ENCODE measurements around the gene TRMT13. TPM values are rescaled to one million over a fixed set of nuclear protein-coding genes. Genes with fewer than 3 reads are reported as not detected.
A peak's percentile ranks its signal among the peaks of the same experiment; 100 is the strongest.

The TRMT13 gene
- total and polyA plus RNA-seq, 9 of the 15 experiments (the other 6 are each of a cell fraction or from before 2014, with no cell fraction given), result 18.7 to 33.0 (median 28.9) TPM

GRCh38 chr1:100132566-100133477 is at the start of gene TRMT13, which contains the start of gene SASS6 (continued):
- TF ChIP-seq ERF (CRISPR knock-in tag; IDR thresholded peaks at IDR 0.05) (0 out of 2 replicates have a peak, but pooled peaks have one; percentile 12), MAFF (IDR thresholded peaks at IDR 0.05; ENCODE audit: low read length) (no peak), HINFP (tag; conservative IDR thresholded peaks at IDR 0.05; ENCODE audit: low read depth) (no peak), MXI1 (IDR thresholded peaks at IDR 0.05; ENCODE audit: low read depth, low read length) (peak; percentile 94), NR0B1 (IDR thresholded peaks at IDR 0.05; ENCODE audit: partially characterized antibody) (no peak), MYBL2 (IDR thresholded peaks at IDR 0.05; ENCODE audit: low read depth) (peak; percentile 80), MYBL2 (CRISPR knock-in tag; IDR thresholded peaks at IDR 0.05; ENCODE audit: borderline replicate concordance) (no peak), ZNF124 (CRISPR knock-in tag; IDR thresholded peaks at IDR 0.05) (no peak), POLR2B (IDR thresholded peaks at IDR 0.05; ENCODE audit: low read depth, partially characterized antibody) (peak; percentile 45), BRF1 (IDR thresholded peaks at IDR 0.05; ENCODE audit: borderline replicate concordance, extremely low read depth, insufficient read length) (no peak), JUND (IDR thresholded peaks at IDR 0.05; ENCODE audit: borderline replicate concordance, low read depth, low read length) (peak; percentile 80), JUND (tag; IDR thresholded peaks at IDR 0.05; ENCODE audit: borderline replicate concordance, low read depth, low read length) (no peak; the same call in 2 of the 3 replicates), PATZ1 (CRISPR knock-in tag; IDR thresholded peaks at IDR 0.05; ENCODE audit: borderline replicate concordance) (no peak), ZBTB7A (IDR thresholded peaks at IDR 0.05; ENCODE audit: borderline replicate concordance, control insufficient read depth, low read depth, low read length) (peak; percentile 90), DNMT1 (IDR thresholded peaks at IDR 0.05) (no peak), NR2C1 (IDR thresholded peaks at IDR 0.05) (peak; percentile 83), NR2C1 (tag; IDR thresholded peaks at IDR 0.05) (peak; percentile 89), ELF1 (tag; IDR thresholded peaks at IDR 0.05) (peak; percentile 99), KLF10 (CRISPR knock-in tag; IDR thresholded peaks at IDR 0.05) (no peak), MAZ (CRISPR knock-in tag; conservative IDR thresholded peaks at IDR 0.05 in 1 of 2, IDR thresholded peaks at IDR 0.05 in 1 of 2) (peak; percentile 75 to 91), HEY1 (CRISPR knock-in tag; IDR thresholded peaks at IDR 0.05; ENCODE audit: borderline replicate concordance) (peak; percentile 16; the same call in 1 of the 2 replicates), ZNF57 (CRISPR knock-in tag; IDR thresholded peaks at IDR 0.05) (no peak), ZNF347 (CRISPR knock-in tag; IDR thresholded peaks at IDR 0.05; ENCODE audit: low read depth) (no peak), MEF2A (IDR thresholded peaks at IDR 0.05; ENCODE audit: control insufficient read depth, low read depth, low read length) (no peak; the same call in 1 of the 2 replicates)

Data from K562 (cell line).